ENCODE data around the gene DRGX. TPM values are rescaled to one million over a fixed set of nuclear protein-coding genes. Genes with fewer than 3 reads are reported as not detected.

DRGX gene
- total RNA-seq, 2 experiments from 2014 or later: not detected

GRCh38 chr10:49385939-49386922 lies 9.7 kb downstream of the DRGX start:
- CTCF ChIA-PET: no interaction called here
- H3K27me3 Mint-ChIP-seq: peaks cover 22% of the 10 kb centered on the region

GRCh38 chr10:49384268-49384953 lies 11.5 kb downstream of the DRGX start:
- CTCF ChIA-PET: interaction anchor here (0.6 kb wide), 1 partner anchor 167 kb away, joined by 5 read pairs; no protein-coding TSS in a partner anchor
- no peak overlapping the region for H3K4me3 Mint-ChIP-seq
- H3K4me1 Mint-ChIP-seq: no peaks in the 10 kb centered on the region
- no peaks in the 10 kb centered on the region for H3K9me3 Mint-ChIP-seq (ENCODE audit: low read depth)
- no peaks in the 10 kb centered on the region for H3K36me3 Mint-ChIP-seq
- peaks cover 7% of the 10 kb centered on the region for H3K27me3 Mint-ChIP-seq
- ATAC-seq (no peak), DNase-seq (no peak)
- H3K27ac Mint-ChIP-seq: no peak overlapping the region

More at GRCh38 chr10:49385939-49386922, 9.7 kb downstream of the DRGX start:
- H3K27ac Mint-ChIP-seq: no peak overlapping the region
- no peaks in the 10 kb centered on the region for H3K4me1 Mint-ChIP-seq
- ATAC-seq (no peak), DNase-seq (no peak)
- H3K36me3 Mint-ChIP-seq: no peaks in the 10 kb centered on the region
- no peaks in the 10 kb centered on the region for H3K9me3 Mint-ChIP-seq (ENCODE audit: low read depth)
- H3K4me3 Mint-ChIP-seq: no peak overlapping the region

GRCh38 chr10:49383853-49384252 lies 12.0 kb downstream of the DRGX start:
- Mint-ChIP-seq H3K4me3 (no peak overlapping the region), H3K9me3 (ENCODE audit: low read depth) (no peaks in the 10 kb centered on the region), H3K27ac (no peak overlapping the region), H3K4me1 (no peaks in the 10 kb centered on the region), H3K27me3 (peaks cover 3% of the 10 kb centered on the region), H3K36me3 (no peaks in the 10 kb centered on the region)
- ATAC-seq (no peak), DNase-seq (no peak)
- CTCF ChIA-PET: no interaction called here

- Mint-ChIP-seq H3K9me3 (ENCODE audit: low read depth) (no peaks in the 10 kb centered on the region), H3K27ac (no peak overlapping the region), H3K27me3 (no peaks in the 10 kb centered on the region), H3K4me3 (no peak overlapping the region), H3K4me1 (no peaks in the 10 kb centered on the region), H3K36me3 (no peaks in the 10 kb centered on the region)
- CTCF ChIA-PET: no interaction called here
- ATAC-seq (no peak), DNase-seq (no peak)
Observed at GRCh38 chr10:49382826-49383225, 13.1 kb downstream of the DRGX start.

GRCh38 chr10:49382226-49382625 lies 13.7 kb downstream of the DRGX start:
- CTCF ChIA-PET: interaction anchor here (1.0 kb wide), 1 partner anchor 25 kb away, joined by 3 read pairs; no protein-coding TSS in a partner anchor
- H3K9me3 Mint-ChIP-seq (ENCODE audit: low read depth): no peaks in the 10 kb centered on the region
- ATAC-seq (no peak), DNase-seq (no peak)
- no peak overlapping the region for H3K27ac Mint-ChIP-seq
- no peaks in the 10 kb centered on the region for H3K36me3 Mint-ChIP-seq
- H3K27me3 Mint-ChIP-seq: no peaks in the 10 kb centered on the region
- no peak overlapping the region for H3K4me3 Mint-ChIP-seq
- H3K4me1 Mint-ChIP-seq: no peaks in the 10 kb centered on the region

- Mint-ChIP-seq H3K4me1 (no peaks in the 10 kb centered on the region), H3K36me3 (no peaks in the 10 kb centered on the region), H3K27ac (no peak overlapping the region), H3K4me3 (no peak overlapping the region), H3K27me3 (no peaks in the 10 kb centered on the region), H3K9me3 (ENCODE audit: low read depth) (no peaks in the 10 kb centered on the region)
- DNase-seq: peak; percentile 34
- no peak for ATAC-seq
- CTCF ChIA-PET: interaction anchor here (1.0 to 1.4 kb wide), 2 partner anchors 26 to 131 kb away, joined by 3 read pairs; no protein-coding TSS in a partner anchor
Observed at GRCh38 chr10:49381111-49381900, 14.6 kb downstream of the DRGX start.

- ATAC-seq: no peak
Observed at GRCh38 chr10:49379596-49380410, 16.1 kb downstream of the DRGX start.

GRCh38 chr10:49377256-49377655 lies 18.6 kb downstream of the DRGX start:
- Mint-ChIP-seq H3K4me1 (no peaks in the 10 kb centered on the region), H3K4me3 (no peak overlapping the region), H3K27ac (no peak overlapping the region), H3K9me3 (ENCODE audit: low read depth) (no peaks in the 10 kb centered on the region), H3K36me3 (no peaks in the 10 kb centered on the region), H3K27me3 (peaks cover 10% of the 10 kb centered on the region)
- ATAC-seq: no peak
- no peak for DNase-seq
- CTCF ChIA-PET: interaction anchor here (0.8 kb wide), 1 partner anchor 31 kb away, joined by 3 read pairs; no protein-coding TSS in a partner anchor

More at GRCh38 chr10:49379596-49380410, 16.1 kb downstream of the DRGX start:
- no peaks in the 10 kb centered on the region for H3K9me3 Mint-ChIP-seq (ENCODE audit: low read depth)
- CTCF ChIA-PET: no interaction called here
- H3K4me3 Mint-ChIP-seq: no peak overlapping the region
- no peaks in the 10 kb centered on the region for H3K4me1 Mint-ChIP-seq
- DNase-seq: peak; percentile 36
- no peak overlapping the region for H3K27ac Mint-ChIP-seq
- peaks cover 5% of the 10 kb centered on the region for H3K27me3 Mint-ChIP-seq
- no peaks in the 10 kb centered on the region for H3K36me3 Mint-ChIP-seq

GRCh38 chr10:49375611-49376010 lies 20.3 kb downstream of the DRGX start:
- H3K9me3 Mint-ChIP-seq (ENCODE audit: low read depth): no peaks in the 10 kb centered on the region
- CTCF ChIA-PET: no interaction called here
- no peak overlapping the region for H3K4me3 Mint-ChIP-seq
- H3K27ac Mint-ChIP-seq: no peak overlapping the region
- ATAC-seq (no peak), DNase-seq (no peak)
- H3K27me3 Mint-ChIP-seq: peaks cover 10% of the 10 kb centered on the region
- no peaks in the 10 kb centered on the region for H3K4me1 Mint-ChIP-seq
- H3K36me3 Mint-ChIP-seq: no peaks in the 10 kb centered on the region

- no peaks in the 10 kb centered on the region for H3K9me3 Mint-ChIP-seq (ENCODE audit: low read depth)
- ATAC-seq (no peak), DNase-seq (no peak)
- no peaks in the 10 kb centered on the region for H3K36me3 Mint-ChIP-seq
- CTCF ChIA-PET: no interaction called here
- H3K4me3 Mint-ChIP-seq: no peak overlapping the region
- no peaks in the 10 kb centered on the region for H3K4me1 Mint-ChIP-seq
- H3K27me3 Mint-ChIP-seq: peaks cover 10% of the 10 kb centered on the region
- H3K27ac Mint-ChIP-seq: no peak overlapping the region
Observed at GRCh38 chr10:49374740-49375139, 21.1 kb downstream of the DRGX start.

GRCh38 chr10:49373361-49373760 lies 22.5 kb downstream of the DRGX start:
- Mint-ChIP-seq H3K9me3 (ENCODE audit: low read depth) (no peaks in the 10 kb centered on the region), H3K27me3 (peaks cover 10% of the 10 kb centered on the region), H3K36me3 (no peaks in the 10 kb centered on the region), H3K27ac (no peak overlapping the region), H3K4me3 (no peak overlapping the region), H3K4me1 (no peaks in the 10 kb centered on the region)
- no peak for ATAC-seq
- CTCF ChIA-PET: interaction anchor here (0.9 kb wide), 1 partner anchor 35 kb away, joined by 3 read pairs; no protein-coding TSS in a partner anchor
- DNase-seq: no peak

GRCh38 chr10:49371967-49372366 lies 23.9 kb downstream of the DRGX start:
- peaks cover 15% of the 10 kb centered on the region for H3K27me3 Mint-ChIP-seq
- no peak overlapping the region for H3K4me3 Mint-ChIP-seq
- H3K36me3 Mint-ChIP-seq: no peaks in the 10 kb centered on the region
- no peak overlapping the region for H3K27ac Mint-ChIP-seq
- no peaks in the 10 kb centered on the region for H3K4me1 Mint-ChIP-seq
- ATAC-seq (no peak), DNase-seq (no peak)
- no peaks in the 10 kb centered on the region for H3K9me3 Mint-ChIP-seq (ENCODE audit: low read depth)
- CTCF ChIA-PET: no interaction called here

All from activated CD8-positive, alpha-beta memory T cell treated with anti-CD3 and anti-CD28 coated beads, Interleukin-2, amount 10 ng/mL, durations not matched to agents 7 days and 5 days (primary cell).